A549 treated with DMSO at 1 μM for 4 hours (cell line): ENCODE results near the gene OR51B4. TPM values are rescaled to one million over a fixed set of nuclear protein-coding genes. Genes with fewer than 3 reads are reported as not detected.

Source experiments
- total RNA-seq: library from RNA; stranded (reverse); fragments of 200-300 nt; extraction: Qiagen RNA extraction; gene quantifications from 5 replicates; pipeline ENCODE4 v1.2.3, GENCODE V29; 2022; ENCODE audit warnings: low read depth

OR51B4 gene
- total RNA-seq = not detected in 5 replicates

GRCh38 chr11:5301846-5302245, at the start of gene OR51B4:
Gene OR51B4, minus strand, starts transcription at chr11:5301946. Its CDS starts 0 bp downstream, at chr11:5301946.

GRCh38 chr11:5351208-5351607, 49.5 kb upstream of the OR51B4 start, which contains the start of gene OR51B6:
Gene OR51B6, plus strand, starts transcription at chr11:5351508. Its CDS starts 0 bp downstream, at chr11:5351508.

GRCh38 chr11:5343474-5344335, 42.0 kb upstream of the OR51B4 start, which contains the start of gene OR51B5:
Gene OR51B5, minus strand, starts transcription at chr11:5343524. Its CDS starts 0 bp downstream, at chr11:5343524.

GRCh38 chr11:5324197-5324596, 22.5 kb upstream of the OR51B4 start, which contains the start of gene OR51B2:
Gene OR51B2, minus strand, starts transcription at chr11:5324297. Its CDS starts 0 bp downstream, at chr11:5324297.

GRCh38 chr11:5269715-5270147, 32.0 kb downstream of the OR51B4 start, which contains the start of gene HBE1:
Gene HBE1, minus strand, starts transcription at chr11:5269945. Its CDS starts 55 bp downstream, at chr11:5269890.

GRCh38 chr11:5254646-5255413, 46.9 kb downstream of the OR51B4 start, which contains the start of gene HBG2:
Gene HBG2, minus strand, starts transcription at chr11:5254781. Its CDS starts 53 bp downstream, at chr11:5254728.

Other genes starting within 250 kb of the OR51B4 start
- gene OR52E2, start 242.3 kb downstream of the OR51B4 start, total RNA-seq = not detected in 5 replicates
- not detected in 5 replicates for gene OR52E1, start 232.4 kb downstream of the OR51B4 start, total RNA-seq
- gene OR52A5, start 163.6 kb downstream of the OR51B4 start, total RNA-seq = not detected in 5 replicates
- gene OR52A1, start 147.2 kb downstream of the OR51B4 start, total RNA-seq = not detected in 5 replicates
- not detected in 5 replicates for gene OR51V1, start 101.3 kb downstream of the OR51B4 start, total RNA-seq
- gene HBB, start 74.9 kb downstream of the OR51B4 start, total RNA-seq = not detected in 5 replicates
- gene HBD, start 67.5 kb downstream of the OR51B4 start, total RNA-seq = not detected in 5 replicates
- not detected in 5 replicates for gene HBG1, start 52.1 kb downstream of the OR51B4 start, total RNA-seq
- gene HBG2, start 47.2 kb downstream of the OR51B4 start, total RNA-seq = not detected in 5 replicates
- gene HBE1, start 32.0 kb downstream of the OR51B4 start, total RNA-seq = not detected in 5 replicates
- not detected in 5 replicates for gene OR51B2, start 22.4 kb upstream of the OR51B4 start, total RNA-seq
- gene OR51B5, start 41.6 kb upstream of the OR51B4 start, total RNA-seq = not detected in 5 replicates
- not detected in 5 replicates for gene OR51B6, start 49.6 kb upstream of the OR51B4 start, total RNA-seq
- not detected in 5 replicates for gene OR51M1, start 81.9 kb upstream of the OR51B4 start, total RNA-seq
- not detected in 5 replicates for gene OR51Q1, start 120.2 kb upstream of the OR51B4 start, total RNA-seq
- gene OR51I1, start 139.6 kb upstream of the OR51B4 start, total RNA-seq = not detected in 5 replicates
- not detected in 5 replicates for gene OR51I2, start 147.4 kb upstream of the OR51B4 start, total RNA-seq
- not detected in 5 replicates for gene OR52D1, start 186.7 kb upstream of the OR51B4 start, total RNA-seq
- gene UBQLN3, start 208.0 kb upstream of the OR51B4 start, total RNA-seq = not detected in 5 replicates
- gene UBQLNL, start 214.8 kb upstream of the OR51B4 start, total RNA-seq = 0.03 TPM in 2 of 5 replicates, not detected in the others
- gene OR52H1, start 246.6 kb upstream of the OR51B4 start, total RNA-seq = not detected in 5 replicates